Activated gamma-delta T cell treated with Interleukin-2 at 50 U/mL for 16 hours (primary cell): ENCODE data around the gene KCNK7.

Experiments
- DNase-seq: peaks from one replicate; pipeline ENCODE4 v3.0.0-alpha.2; 2020

The KCNK7 gene

DNA sequence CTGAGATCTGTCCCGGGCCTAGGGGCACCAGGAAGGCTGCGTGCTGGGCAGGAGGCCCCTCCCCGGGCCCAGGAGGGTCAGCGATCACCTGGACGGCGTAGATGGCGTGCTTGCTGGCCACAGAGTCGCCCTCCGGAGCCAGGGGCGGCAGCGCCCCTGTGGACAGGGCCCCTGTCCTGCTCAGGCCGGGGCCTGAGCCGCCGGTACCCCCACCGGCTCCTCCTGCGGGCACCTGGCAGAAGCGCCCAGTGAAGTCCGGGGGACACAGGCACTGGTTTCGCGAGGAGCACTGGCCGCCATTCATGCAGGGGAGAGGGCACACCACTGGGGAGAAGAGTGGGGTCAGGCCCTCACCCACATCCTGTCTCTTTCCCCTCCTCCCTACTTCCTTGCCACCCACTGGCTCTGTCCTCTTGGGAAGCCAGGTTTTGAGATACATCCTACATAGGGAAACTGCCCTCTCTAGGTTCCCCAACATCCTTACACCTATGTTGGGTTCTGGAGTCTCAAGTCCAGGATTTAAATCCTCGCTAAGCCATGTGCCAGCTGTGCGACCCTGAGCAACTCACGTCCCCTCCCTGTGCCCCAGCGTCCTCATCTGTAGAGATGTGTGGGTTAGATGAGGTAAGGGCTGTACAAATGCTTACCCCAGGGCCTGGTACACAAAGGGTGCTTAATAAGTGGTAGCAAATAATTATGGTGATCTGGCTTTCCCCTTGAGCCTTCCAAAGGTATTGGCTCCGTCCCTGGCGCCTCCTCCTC lies 41.4 kb downstream of the KCNK7 start:
- no peak for DNase-seq

DNA sequence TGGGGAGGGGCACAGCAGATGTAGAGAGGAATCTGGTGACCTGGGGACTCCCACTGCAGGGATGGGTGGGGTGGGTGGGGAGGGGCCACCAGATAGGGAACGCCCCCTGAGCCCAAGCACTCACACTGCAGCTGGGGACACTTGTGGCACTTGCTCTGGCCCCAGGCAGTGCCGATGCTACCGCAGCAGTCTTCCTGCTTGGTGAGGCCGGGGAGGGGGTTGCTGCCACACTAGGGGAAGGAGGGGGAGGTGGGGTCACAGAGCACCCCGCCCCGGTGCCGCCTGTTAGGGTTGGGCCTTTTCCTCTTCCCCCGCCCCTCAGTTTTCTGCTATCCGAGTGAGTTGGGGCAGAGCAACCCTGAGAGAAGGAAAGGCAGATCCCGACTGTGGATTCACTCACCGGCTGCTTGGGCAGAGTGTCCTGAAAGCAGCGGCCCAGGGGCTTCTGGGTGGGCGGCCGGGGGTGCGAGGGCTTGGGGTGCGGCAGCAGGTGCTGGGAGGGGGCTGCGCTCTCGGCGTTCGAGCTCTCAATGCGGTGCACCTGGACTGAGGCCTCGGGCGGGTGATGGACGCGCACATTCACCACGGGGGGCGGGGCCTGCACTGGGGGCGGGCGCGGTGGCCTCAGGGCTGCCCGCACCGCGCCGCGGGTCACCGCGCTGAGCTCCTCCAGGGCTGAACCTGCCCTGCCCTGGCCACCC lies 42.1 kb downstream of the KCNK7 start:
- DNase-seq, result peak; percentile 73

- no peak for DNase-seq
Measured at GRCh38 chr11:65552388-65552951, 43.1 kb downstream of the KCNK7 start.

DNA sequence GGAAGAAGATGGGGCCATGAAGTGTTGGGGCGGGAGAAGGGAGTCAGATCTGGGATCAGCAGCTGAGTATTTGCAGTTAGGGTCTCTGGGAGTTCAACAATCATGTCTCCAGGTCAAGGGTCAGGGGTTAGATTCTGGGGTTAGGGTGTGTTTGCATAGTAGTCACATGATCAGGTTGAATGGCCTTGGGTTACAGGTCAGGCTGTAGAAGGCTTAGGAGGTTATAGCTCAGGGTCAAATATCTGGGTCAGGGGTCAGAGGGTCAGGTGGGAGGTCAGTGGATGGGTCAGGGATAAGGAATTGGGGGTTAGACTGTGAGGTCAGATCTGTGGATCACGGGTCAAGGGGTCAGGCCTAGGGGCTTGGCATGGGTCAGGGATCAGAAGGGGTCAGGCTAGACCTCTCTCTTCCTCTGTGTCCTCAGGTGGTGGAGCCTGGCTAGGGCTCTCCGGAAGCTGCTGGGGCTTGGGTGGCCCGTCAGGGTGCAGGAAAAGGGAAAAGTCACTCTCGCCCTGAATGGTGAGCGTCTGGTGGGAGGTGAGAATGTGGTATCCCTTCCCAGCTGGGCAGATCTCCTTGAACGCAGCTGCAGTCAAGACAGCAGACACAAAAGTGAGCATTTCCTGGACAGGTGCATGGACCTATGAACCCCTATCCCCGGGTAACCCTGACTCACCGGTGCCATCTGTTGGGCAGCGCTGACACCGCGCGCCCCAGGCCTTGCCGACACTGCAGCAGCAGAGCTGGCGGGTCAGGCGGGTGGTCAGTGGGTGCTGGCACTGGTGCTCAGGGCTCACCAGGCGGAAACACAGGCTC lies 43.8 kb downstream of the KCNK7 start:
- peak; percentile 64 for DNase-seq

GRCh38 chr11:65549096-65549495 lies 46.5 kb downstream of the KCNK7 start:
- no peak for DNase-seq

- DNase-seq, result no peak
Measured at GRCh38 chr11:65548395-65548794, 47.2 kb downstream of the KCNK7 start.

DNA sequence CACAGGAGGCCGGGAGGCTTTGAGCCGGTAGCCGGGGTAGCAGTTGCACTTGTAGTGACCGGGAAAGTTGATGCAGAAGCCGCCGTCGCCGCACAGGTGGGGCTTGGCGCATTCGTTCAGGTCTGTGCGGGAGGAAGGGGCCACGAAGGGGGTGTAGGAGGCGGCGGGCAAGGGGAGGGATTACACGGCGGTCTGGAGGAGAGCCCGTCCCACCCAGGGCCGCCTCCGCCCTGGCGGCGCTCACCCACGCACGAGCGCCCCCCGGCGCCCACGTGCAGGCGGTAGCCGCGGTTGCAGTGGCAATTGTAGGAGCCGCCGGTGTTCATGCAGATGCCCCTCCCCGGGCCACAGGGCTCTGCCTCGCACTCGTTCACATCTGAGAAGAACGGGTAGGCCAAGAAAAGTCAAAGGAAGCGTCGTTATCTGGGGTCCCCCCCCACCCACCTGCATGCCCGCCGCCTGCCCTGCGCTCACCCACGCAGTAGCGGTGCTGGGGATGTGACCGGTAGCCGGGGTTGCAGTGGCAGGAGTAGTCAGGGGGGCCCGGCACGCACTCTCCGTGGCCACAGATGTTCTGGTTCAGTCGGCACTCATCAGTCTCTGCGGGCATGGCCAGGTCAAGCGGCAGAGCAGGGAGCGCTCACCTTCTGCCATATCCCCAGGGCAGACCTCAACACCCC lies 48.0 kb downstream of the KCNK7 start:
- DNase-seq, result peak; percentile 39

- DNase-seq, result peak; percentile 99
Measured at GRCh38 chr11:65546217-65546958, 49.2 kb downstream of the KCNK7 start.

- DNase-seq, result no peak
Measured at GRCh38 chr11:65545853-65546216, 49.8 kb downstream of the KCNK7 start.
